Transverse colon (tissue), 4 donors: Measurements from ENCODE around the gene PDSS2.

Experiments
- CTCF ChIP-seq, 5 experiments: fragments of 200-600 bp in 3 of 5; fragments of 450-650 bp in 2 of 5; sonication (generic) in 3 of 5; IDR thresholded peaks; 1 replicate in 2 of 5; 2 replicates in 3 of 5; pipeline ENCODE4 v1.5.1; 2016 to 2017; ENCODE audit warnings: antibody characterized with exemption in 5 of 5, inconsistent platforms in 3 of 5, mild to moderate bottlenecking in 2 of 5, moderate library complexity in 1 of 5
- EP300 ChIP-seq: sonication (generic); formaldehyde crosslinking; IDR thresholded peaks from one replicate; pipeline ENCODE4 v1.6.1; 2017; ENCODE audit warnings: antibody characterized with exemption, low read depth
- POLR2A ChIP-seq: fragments of 450-650 bp; IDR thresholded peaks from one replicate; pipeline ENCODE4 v1.6.1; 2016; ENCODE audit warnings: antibody characterized with exemption, mild to moderate bottlenecking, moderate library complexity
- POLR2AphosphoS5 ChIP-seq, 3 donors: sonication (generic); formaldehyde crosslinking; IDR thresholded peaks; one replicate each; pipeline ENCODE4 v1.6.1; 2016; ENCODE audit warnings: antibody characterized with exemption in 3 of 3

- TF ChIP-seq CTCF (IDR thresholded peaks at IDR 0.05), result no peak
- no peak for TF ChIP-seq POLR2A
- no peak for TF ChIP-seq EP300
- no peak for TF ChIP-seq POLR2AphosphoS5 (IDR thresholded peaks at IDR 0.05)
Observed at GRCh38 chr6:107369493-107369892, 89.9 kb downstream of the PDSS2 start.
